Inferior parietal cortex (tissue), 1 donor: ENCODE measurements around the gene ZMAT3.

ENCODE experiments used
- DNase-seq: peaks from one replicate; pipeline ENCODE4 v3.0.0-alpha.2; 2016; ENCODE audit errors: extremely low spot score

Gene ZMAT3

GRCh38 chr3:179021119-179021903, 50.3 kb downstream of the ZMAT3 start:
- DNase-seq: no peak

GRCh38 chr3:179020112-179020511, 51.5 kb downstream of the ZMAT3 start:
- no peak for DNase-seq

GRCh38 chr3:179018808-179019207, 52.8 kb downstream of the ZMAT3 start:
- DNase-seq: no peak

- no peak for DNase-seq
These were observed 54.5 kb downstream of the ZMAT3 start for GRCh38 chr3:179016979-179017670.

GRCh38 chr3:179015551-179016020, 56.0 kb downstream of the ZMAT3 start:
- peak; percentile 92 for DNase-seq

GRCh38 chr3:179005706-179006105, 65.9 kb downstream of the ZMAT3 start:
- DNase-seq: no peak

- no peak for DNase-seq
These were observed 66.4 kb downstream of the ZMAT3 start for GRCh38 chr3:179005213-179005612.

- DNase-seq: no peak
These were observed 71.0 kb downstream of the ZMAT3 start for GRCh38 chr3:179000659-179001058.

GRCh38 chr3:179000144-179000543, 71.5 kb downstream of the ZMAT3 start:
- DNase-seq: no peak

- DNase-seq: no peak
These were observed 75.2 kb downstream of the ZMAT3 start for GRCh38 chr3:178996399-178996798.

- no peak for DNase-seq
These were observed 81.3 kb downstream of the ZMAT3 start for GRCh38 chr3:178990293-178990692.

GRCh38 chr3:178989821-178990220, 81.8 kb downstream of the ZMAT3 start:
- no peak for DNase-seq

- DNase-seq: no peak
These were observed 83.9 kb downstream of the ZMAT3 start for GRCh38 chr3:178987745-178988144.

GRCh38 chr3:178986456-178986855, 85.2 kb downstream of the ZMAT3 start:
- DNase-seq: no peak

- no peak for DNase-seq
These were observed 89.5 kb downstream of the ZMAT3 start for GRCh38 chr3:178982137-178982536.

GRCh38 chr3:178975320-178975719, 96.3 kb downstream of the ZMAT3 start:
- DNase-seq: no peak

- DNase-seq: no peak
These were observed 100.0 kb downstream of the ZMAT3 start for GRCh38 chr3:178971614-178972013.

- DNase-seq: no peak
These were observed 102.5 kb downstream of the ZMAT3 start for GRCh38 chr3:178969004-178969700.
